AG08396 (cell line): ENCODE results near the gene CDHR5.
"Not testable (repeated sequence)": the region's sequence is repeated elsewhere in the genome, so short reads cannot be mapped to it uniquely, and the experiment has no call there.

Experiments
- DNase-seq: peaks from one replicate; pipeline ENCODE4 v3.0.0; 2012; ENCODE audit warnings: low spot score, mixed read lengths

The CDHR5 gene

GRCh38 chr11:624705-625635 is at the start of gene CDHR5:
CDHR5 (minus strand) TSS chr11:624955; CDS start chr11:624902, 53 bp downstream.
- no peak for DNase-seq

- no peak for DNase-seq
Observed at GRCh38 chr11:674406-674805, 49.7 kb upstream of the CDHR5 start.

GRCh38 chr11:673866-674265 is 49.1 kb upstream of the CDHR5 start:
- DNase-seq: no peak

GRCh38 chr11:665704-666281 is 41.0 kb upstream of the CDHR5 start:
- peak; percentile 54 for DNase-seq

- DNase-seq: no peak
Observed at GRCh38 chr11:665062-665703, 40.4 kb upstream of the CDHR5 start.

GRCh38 chr11:662689-663274 is 38.0 kb upstream of the CDHR5 start:
- DNase-seq: peak; percentile 92

- DNase-seq: no peak
Observed at GRCh38 chr11:660681-661444, 36.1 kb upstream of the CDHR5 start.

- DNase-seq: no peak
Observed at GRCh38 chr11:660281-660680, 35.5 kb upstream of the CDHR5 start.

GRCh38 chr11:659532-660085 is 34.9 kb upstream of the CDHR5 start:
- no peak for DNase-seq

GRCh38 chr11:657691-658126 is 33.0 kb upstream of the CDHR5 start:
- DNase-seq: no peak

GRCh38 chr11:656866-657265 is 32.1 kb upstream of the CDHR5 start:
- DNase-seq: no peak

GRCh38 chr11:656426-656825 is 31.7 kb upstream of the CDHR5 start:
- no peak for DNase-seq

GRCh38 chr11:655036-655726 is 30.4 kb upstream of the CDHR5 start:
- DNase-seq: no peak

GRCh38 chr11:654444-654843 is 29.7 kb upstream of the CDHR5 start:
- DNase-seq: not testable (repeated sequence)

GRCh38 chr11:653837-654236 is 29.1 kb upstream of the CDHR5 start:
- no peak for DNase-seq

GRCh38 chr11:653136-653535 is 28.4 kb upstream of the CDHR5 start:
- not testable (repeated sequence) for DNase-seq

GRCh38 chr11:650482-650881 is 25.7 kb upstream of the CDHR5 start:
- no peak for DNase-seq

GRCh38 chr11:647672-648158 is 23.0 kb upstream of the CDHR5 start:
- not testable (repeated sequence) for DNase-seq

- no peak for DNase-seq
Observed at GRCh38 chr11:646214-646613, 21.5 kb upstream of the CDHR5 start.

- no peak for DNase-seq
Observed at GRCh38 chr11:645536-645935, 20.8 kb upstream of the CDHR5 start.
